A549 (cell line): ENCODE data around the gene CKMT2.

ENCODE experiments used
- EHMT2 ChIP-seq: fragments of 200-600 bp; sonication (generic); IDR thresholded peaks from 2 replicates; pipeline ENCODE4 v1.6.1; 2016; ENCODE audit warnings: antibody characterized with exemption, low read depth, mild to moderate bottlenecking, moderate library complexity
- KDM1A ChIP-seq: fragments of 200-600 bp; sonication (generic); IDR thresholded peaks from 2 replicates; pipeline ENCODE4 v1.6.1; 2016; ENCODE audit warnings: low read depth, mild to moderate bottlenecking
- POLR2A ChIP-seq: IDR thresholded peaks from 2 replicates; pipeline ENCODE4 v1.6.1; 2012; ENCODE audit warnings: mild to moderate bottlenecking, low read length
- REST ChIP-seq: fragments of 200-600 bp; sonication (generic); IDR thresholded peaks from 2 replicates; pipeline ENCODE4 v1.6.1; 2016; ENCODE audit warnings: antibody characterized with exemption, mild to moderate bottlenecking, moderate library complexity
- RFX5 ChIP-seq: fragments of 450-650 bp; IDR thresholded peaks from 2 replicates; pipeline ENCODE4 v1.7.1; 2014; ENCODE audit warnings: antibody characterized with exemption, mild to moderate bottlenecking, moderate library complexity
- ZSCAN20 ChIP-seq: fragments of 250-450 bp; sonication (Bioruptor Pico); IDR thresholded peaks from 2 replicates; pipeline ENCODE4 v1.8.0; 2022; ENCODE audit warnings: mild to moderate bottlenecking, moderate library complexity

GRCh38 chr5:81251922-81252321, 18.8 kb downstream of the CKMT2 start:
- TF ChIP-seq KDM1A (no peak), REST (no peak), RFX5 (no peak), ZSCAN20 (CRISPR knock-in tag) (no peak), POLR2A (no peak), EHMT2 (no peak)
